Measurements from ENCODE around the gene KIDINS220. TPM values are rescaled to one million over a fixed set of nuclear protein-coding genes. Genes with fewer than 3 reads are reported as not detected.

The KIDINS220 gene
- total RNA-seq, 1 experiment from 2014 or later = 20.1 TPM

DNA sequence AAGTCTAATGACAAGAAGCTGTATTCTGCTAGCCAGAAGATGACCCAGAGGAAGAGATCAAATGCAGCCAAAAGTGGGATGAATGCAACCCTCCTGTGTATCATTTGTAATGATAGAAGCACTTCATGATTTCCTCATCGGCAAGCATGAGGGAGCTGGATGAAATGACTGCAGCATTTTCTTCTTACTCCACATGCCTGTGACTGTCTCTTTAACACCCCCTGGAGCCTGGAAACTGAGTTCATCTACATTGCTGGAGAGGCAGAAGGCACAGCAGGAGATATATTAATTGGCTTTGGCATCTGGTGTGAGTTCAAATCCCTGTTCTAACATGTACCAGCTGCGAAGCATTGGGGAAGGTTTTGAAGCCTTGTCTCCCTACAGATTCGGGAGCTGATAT lies 117.9 kb downstream of the KIDINS220 start:
- DNase-seq (ENCODE audit: low read depth, low spot score) (no peak), ATAC-seq (no peak)
- H3K4me3 ChIP-seq (replicated peaks in 1 of 2; ENCODE audit: low read depth in 1 of 2, low read length in 2 of 2) = no peak overlapping the region
- H3K36me3 ChIP-seq (ENCODE audit: control insufficient read depth in 1 of 2, insufficient read depth in 2 of 2, low read length in 2 of 2) = no peaks in the 10 kb centered on the region
- no peak overlapping the region for H3K9ac ChIP-seq (ENCODE audit: low read length)
- intact Hi-C loops (cut with micrococcal nuclease) = no loop called here
- no peaks in the 10 kb centered on the region for H3K9me2 ChIP-seq (ENCODE audit: insufficient read depth)
- TF ChIP-seq ZNF274 (IDR thresholded peaks at IDR 0.05; ENCODE audit: low read depth, low read length) = no peak
- no peaks in the 10 kb centered on the region for H4K20me1 ChIP-seq (ENCODE audit: insufficient read depth)
- no TSS peak for BruUV-seq (replicated peaks)
- ChIA-PET CTCF (interaction anchor here (0.9 kb wide), 1 partner anchor 26 kb away, joined by 3 read pairs; no protein-coding TSS in a partner anchor), RAD21 (ENCODE audit: low non-redundant PET in 1 of 2, low total read pairs in 2 of 2, uncharacterized antibody in 2 of 2, unreplicated experiment in 2 of 2) (no interaction called here), POLR2A (no interaction called here)
- H3K9me3 ChIP-seq (ENCODE audit: control insufficient read depth in 1 of 2, insufficient read depth in 1 of 2, low read depth in 1 of 2, low read length in 2 of 2) = no peaks in the 10 kb centered on the region
- no peaks in the 10 kb centered on the region for H3K27me3 ChIP-seq (ENCODE audit: insufficient read depth, low read length)
- no peak overlapping the region for H3K27ac ChIP-seq (ENCODE audit: low read depth, low read length)
- H3K4me1 ChIP-seq (ENCODE audit: control insufficient read depth in 1 of 2, insufficient read depth in 2 of 2, low read length in 2 of 2) = no peaks in the 10 kb centered on the region
- H3K4me2 ChIP-seq (ENCODE audit: low read length) = no peak overlapping the region
- H3K79me2 ChIP-seq (ENCODE audit: insufficient read depth, low read length) = no peaks in the 10 kb centered on the region
- no peak overlapping the region for H2AFZ ChIP-seq (ENCODE audit: low read depth, low read length, poor library complexity, severe bottlenecking)

DNA sequence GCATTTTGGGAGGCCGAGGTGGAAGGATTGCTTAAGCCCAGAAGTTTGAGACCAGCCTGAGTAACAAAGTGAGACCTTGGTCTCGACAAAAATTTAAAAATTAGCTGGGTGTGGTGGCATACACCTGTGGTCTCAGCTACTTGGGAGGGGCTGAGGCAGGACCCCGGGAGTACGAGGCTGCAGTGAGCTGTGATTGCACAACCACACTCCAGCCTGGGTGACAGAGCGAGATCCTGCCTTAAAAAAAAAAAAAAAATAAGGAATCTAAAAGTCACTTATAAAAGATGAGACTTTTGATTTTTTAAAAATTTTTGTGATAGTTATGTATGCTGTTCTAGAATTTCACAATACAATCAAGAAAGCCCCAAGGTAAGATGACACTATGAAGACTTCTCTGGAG lies 122.4 kb downstream of the KIDINS220 start:
- ChIA-PET CTCF (no interaction called here), RAD21 (ENCODE audit: low non-redundant PET in 1 of 2, low total read pairs in 2 of 2, uncharacterized antibody in 2 of 2, unreplicated experiment in 2 of 2) (no interaction called here), POLR2A (no interaction called here)
- no TSS peak for BruUV-seq (replicated peaks)
- Histone ChIP-seq H3K27me3 (ENCODE audit: insufficient read depth, low read length) (no peaks in the 10 kb centered on the region), H3K4me2 (ENCODE audit: low read length) (no peak overlapping the region), H3K79me2 (ENCODE audit: insufficient read depth, low read length) (no peaks in the 10 kb centered on the region), H3K9me2 (ENCODE audit: insufficient read depth) (no peaks in the 10 kb centered on the region), H3K4me3 (replicated peaks in 1 of 2; ENCODE audit: low read depth in 1 of 2, low read length in 2 of 2) (no peak overlapping the region), H3K36me3 (ENCODE audit: control insufficient read depth in 1 of 2, insufficient read depth in 2 of 2, low read length in 2 of 2) (no peaks in the 10 kb centered on the region), H3K27ac (ENCODE audit: low read depth, low read length) (no peak overlapping the region), H3K9ac (ENCODE audit: low read length) (no peak overlapping the region), H4K20me1 (ENCODE audit: insufficient read depth) (no peaks in the 10 kb centered on the region), H3K9me3 (ENCODE audit: control insufficient read depth in 1 of 2, insufficient read depth in 1 of 2, low read depth in 1 of 2, low read length in 2 of 2) (no peaks in the 10 kb centered on the region), H2AFZ (ENCODE audit: low read depth, low read length, poor library complexity, severe bottlenecking) (no peak overlapping the region), H3K4me1 (ENCODE audit: control insufficient read depth in 1 of 2, insufficient read depth in 2 of 2, low read length in 2 of 2) (no peaks in the 10 kb centered on the region)
- intact Hi-C loops (cut with micrococcal nuclease) = no loop called here
- ATAC-seq (no peak), DNase-seq (ENCODE audit: low read depth, low spot score) (no peak)
- no peak for TF ChIP-seq SIN3A (IDR thresholded peaks at IDR 0.05; ENCODE audit: low read depth)
- TF ChIP-seq SRF (IDR thresholded peaks at IDR 0.05; ENCODE audit: low read depth) = no peak
- no peak for TF ChIP-seq YY1 (IDR thresholded peaks at IDR 0.05; ENCODE audit: extremely low read depth, insufficient replicate concordance, low read depth, low read length)
- no peak for TF ChIP-seq POLR2AphosphoS5 (IDR thresholded peaks at IDR 0.05; ENCODE audit: low read depth, low read length)
- TF ChIP-seq ELF1 (IDR thresholded peaks at IDR 0.05; ENCODE audit: borderline replicate concordance, low read depth) = no peak
- TF ChIP-seq MAX (IDR thresholded peaks at IDR 0.05) = no peak
- no peak for TF ChIP-seq FOSL1 (IDR thresholded peaks at IDR 0.05; ENCODE audit: low read depth)
- no peak for TF ChIP-seq CBX3 (IDR thresholded peaks at IDR 0.05; ENCODE audit: low read depth)
- no peak for TF ChIP-seq SP1 (IDR thresholded peaks at IDR 0.05; ENCODE audit: low read depth)
- TF ChIP-seq, protein P1, sequence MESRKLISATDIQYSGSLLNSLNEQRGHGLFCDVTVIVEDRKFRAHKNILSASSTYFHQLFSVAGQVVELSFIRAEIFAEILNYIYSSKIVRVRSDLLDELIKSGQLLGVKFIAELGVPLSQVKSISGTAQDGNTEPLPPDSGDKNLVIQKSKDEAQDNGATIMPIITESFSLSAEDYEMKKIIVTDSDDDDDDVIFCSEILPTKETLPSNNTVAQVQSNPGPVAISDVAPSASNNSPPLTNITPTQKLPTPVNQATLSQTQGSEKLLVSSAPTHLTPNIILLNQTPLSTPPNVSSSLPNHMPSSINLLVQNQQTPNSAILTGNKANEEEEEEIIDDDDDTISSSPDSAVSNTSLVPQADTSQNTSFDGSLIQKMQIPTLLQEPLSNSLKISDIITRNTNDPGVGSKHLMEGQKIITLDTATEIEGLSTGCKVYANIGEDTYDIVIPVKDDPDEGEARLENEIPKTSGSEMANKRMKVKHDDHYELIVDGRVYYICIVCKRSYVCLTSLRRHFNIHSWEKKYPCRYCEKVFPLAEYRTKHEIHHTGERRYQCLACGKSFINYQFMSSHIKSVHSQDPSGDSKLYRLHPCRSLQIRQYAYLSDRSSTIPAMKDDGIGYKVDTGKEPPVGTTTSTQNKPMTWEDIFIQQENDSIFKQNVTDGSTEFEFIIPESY (IDR thresholded peaks at IDR 0.05; ENCODE audit: extremely low read depth, insufficient replicate concordance, low read length) = no peak
- no peak for TF ChIP-seq EZH2phosphoT487 (IDR thresholded peaks at IDR 0.05; ENCODE audit: borderline replicate concordance)
- no peak for TF ChIP-seq POLR2A (IDR thresholded peaks at IDR 0.05; ENCODE audit: borderline replicate concordance, extremely low read depth, insufficient read depth, insufficient read length)
- TF ChIP-seq, protein P2, sequence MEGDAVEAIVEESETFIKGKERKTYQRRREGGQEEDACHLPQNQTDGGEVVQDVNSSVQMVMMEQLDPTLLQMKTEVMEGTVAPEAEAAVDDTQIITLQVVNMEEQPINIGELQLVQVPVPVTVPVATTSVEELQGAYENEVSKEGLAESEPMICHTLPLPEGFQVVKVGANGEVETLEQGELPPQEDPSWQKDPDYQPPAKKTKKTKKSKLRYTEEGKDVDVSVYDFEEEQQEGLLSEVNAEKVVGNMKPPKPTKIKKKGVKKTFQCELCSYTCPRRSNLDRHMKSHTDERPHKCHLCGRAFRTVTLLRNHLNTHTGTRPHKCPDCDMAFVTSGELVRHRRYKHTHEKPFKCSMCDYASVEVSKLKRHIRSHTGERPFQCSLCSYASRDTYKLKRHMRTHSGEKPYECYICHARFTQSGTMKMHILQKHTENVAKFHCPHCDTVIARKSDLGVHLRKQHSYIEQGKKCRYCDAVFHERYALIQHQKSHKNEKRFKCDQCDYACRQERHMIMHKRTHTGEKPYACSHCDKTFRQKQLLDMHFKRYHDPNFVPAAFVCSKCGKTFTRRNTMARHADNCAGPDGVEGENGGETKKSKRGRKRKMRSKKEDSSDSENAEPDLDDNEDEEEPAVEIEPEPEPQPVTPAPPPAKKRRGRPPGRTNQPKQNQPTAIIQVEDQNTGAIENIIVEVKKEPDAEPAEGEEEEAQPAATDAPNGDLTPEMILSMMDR (IDR thresholded peaks at IDR 0.05 in 2 of 3, conservative IDR thresholded peaks at IDR 0.05 in 1 of 3; ENCODE audit: borderline replicate concordance in 1 of 3, insufficient read depth in 1 of 3, low read depth in 2 of 3, low read length in 2 of 3) = no peak
- TF ChIP-seq EZH2 (IDR thresholded peaks at IDR 0.05) = no peak
